Hair follicle dermal papilla cell (primary cell): ENCODE data around the gene KHDC1L. TPM values are rescaled to one million over a fixed set of nuclear protein-coding genes. Genes with fewer than 3 reads are reported as not detected.

Experiments
- total RNA-seq: library from RNA; depleted of rRNA; stranded (reverse); fragments of >200 nt; gene quantifications from 2 replicates; pipeline ENCODE4 v1.2.3, GENCODE V29; 2012

KHDC1L gene
- 1.1 TPM in 1 of 2 replicates, not detected in the other for total RNA-seq

DNA sequence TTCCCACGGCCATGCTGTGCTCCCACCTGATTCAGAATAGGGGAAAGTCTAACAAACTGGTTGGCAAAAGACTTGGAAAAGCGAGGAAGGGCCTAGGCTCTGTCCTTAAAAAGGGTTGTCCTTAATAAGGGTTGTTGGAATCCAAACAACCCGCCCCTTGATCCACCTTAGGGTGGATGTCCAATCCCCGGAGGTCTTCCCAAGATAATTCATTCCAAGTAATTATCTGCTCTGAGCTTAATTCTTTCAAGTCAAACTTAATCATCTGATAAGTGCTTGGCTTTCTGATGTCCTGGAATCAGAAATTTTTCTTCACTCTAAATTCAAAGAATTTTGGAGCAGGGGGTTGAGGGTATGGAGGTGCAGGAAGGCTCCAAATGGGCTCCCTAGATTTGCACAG is at the start of gene KHDC1L:
TSS of gene KHDC1L (minus strand) at position 101 of the 400 bp plus-strand sequence. CDS start at position 13, 88 bp downstream.

GRCh38 chr6:73262671-73263569 is 37.6 kb upstream of the KHDC1L start, which contains the start of gene KHDC1:
TSS of gene KHDC1 (minus strand) at chr6:73263196. CDS start at chr6:73242517, 20,679 bp downstream.

Other genes with a start within 250 kb of the KHDC1L start
- gene KHDC1, start 37.7 kb upstream of the KHDC1L start, total RNA-seq = 3.8 and 3.9 TPM in 2 replicates
- gene DPPA5, start 128.8 kb upstream of the KHDC1L start, total RNA-seq = not detected in 2 replicates
- not detected in 2 replicates for gene KHDC3L, start 137.2 kb upstream of the KHDC1L start, total RNA-seq
- gene OOEP, start 144.4 kb upstream of the KHDC1L start, total RNA-seq = 0.16 TPM in 1 of 2 replicates, not detected in the other
- 0.81 and 1.8 TPM in 2 replicates for gene DDX43, start 169.3 kb upstream of the KHDC1L start, total RNA-seq
- gene CGAS, start 226.8 kb upstream of the KHDC1L start, total RNA-seq = 6.0 and 7.3 TPM in 2 replicates
- 28.9 and 38.9 TPM in 2 replicates for gene MTO1, start 236.2 kb upstream of the KHDC1L start, total RNA-seq